LNCaP clone FGC (cell line): ENCODE results near the gene DHPS.
"Not testable (repeated sequence)": the region's sequence is repeated elsewhere in the genome, so short reads cannot be mapped to it uniquely, and the experiment has no call there.

Experiments used
- DNase-seq: peaks from one replicate; pipeline ENCODE4 v3.0.0-alpha.2; 2011; ENCODE audit warnings: low read depth
- H3K4me3 ChIP-seq: 2 replicates; pipeline ENCODE4 v1.5.1; 2011; ENCODE audit warnings: mild to moderate bottlenecking, low read depth, low read length, control low read depth
- CTCF ChIP-seq: IDR thresholded peaks from 2 replicates; pipeline ENCODE4 v1.5.1; 2012; ENCODE audit warnings: mild to moderate bottlenecking; ENCODE audit not compliant: control insufficient read depth, insufficient read depth; ENCODE audit errors: extremely low read depth

Gene DHPS

GRCh38 chr19:12715102-12715501 lies 33.4 kb upstream of the DHPS start:
- no peak for DNase-seq
- no peak for TF ChIP-seq CTCF

GRCh38 chr19:12713304-12713703 lies 31.6 kb upstream of the DHPS start:
- not testable (repeated sequence) for DNase-seq, H3K4me3 ChIP-seq

More at GRCh38 chr19:12715102-12715501, 33.4 kb upstream of the DHPS start:
- H3K4me3 ChIP-seq, result no peak overlapping the region

GRCh38 chr19:12712077-12712476 lies 30.4 kb upstream of the DHPS start:
- H3K4me3 ChIP-seq, DNase-seq: not testable (repeated sequence)

- DNase-seq, result no peak
- no peak for TF ChIP-seq CTCF
- H3K4me3 ChIP-seq, result no peak overlapping the region
Observed at GRCh38 chr19:12711187-12711586, 29.5 kb upstream of the DHPS start.

GRCh38 chr19:12708641-12709040 lies 27.0 kb upstream of the DHPS start:
- no peak overlapping the region for H3K4me3 ChIP-seq
- no peak for DNase-seq
- no peak for TF ChIP-seq CTCF

GRCh38 chr19:12706332-12706718 lies 24.6 kb upstream of the DHPS start:
- no peak overlapping the region for H3K4me3 ChIP-seq
- DNase-seq, result no peak
- TF ChIP-seq CTCF, result no peak

GRCh38 chr19:12705654-12706331 lies 24.1 kb upstream of the DHPS start:
- no peak for DNase-seq
- TF ChIP-seq CTCF, result no peak
- H3K4me3 ChIP-seq, result no peak overlapping the region

- no peak for DNase-seq
- no peak for TF ChIP-seq CTCF
- H3K4me3 ChIP-seq, result no peak overlapping the region
Observed at GRCh38 chr19:12705169-12705568, 23.5 kb upstream of the DHPS start.
